Measurements from ENCODE around the gene MBTD1.
"Not testable (repeated sequence)": the region's sequence is repeated elsewhere in the genome, so short reads cannot be mapped to it uniquely, and the experiment has no call there.

The MBTD1 gene

GRCh38 chr17:51188271-51188833 lies 71.5 kb downstream of the MBTD1 start:
- DNase-seq (ENCODE audit: low spot score), result no peak

DNA sequence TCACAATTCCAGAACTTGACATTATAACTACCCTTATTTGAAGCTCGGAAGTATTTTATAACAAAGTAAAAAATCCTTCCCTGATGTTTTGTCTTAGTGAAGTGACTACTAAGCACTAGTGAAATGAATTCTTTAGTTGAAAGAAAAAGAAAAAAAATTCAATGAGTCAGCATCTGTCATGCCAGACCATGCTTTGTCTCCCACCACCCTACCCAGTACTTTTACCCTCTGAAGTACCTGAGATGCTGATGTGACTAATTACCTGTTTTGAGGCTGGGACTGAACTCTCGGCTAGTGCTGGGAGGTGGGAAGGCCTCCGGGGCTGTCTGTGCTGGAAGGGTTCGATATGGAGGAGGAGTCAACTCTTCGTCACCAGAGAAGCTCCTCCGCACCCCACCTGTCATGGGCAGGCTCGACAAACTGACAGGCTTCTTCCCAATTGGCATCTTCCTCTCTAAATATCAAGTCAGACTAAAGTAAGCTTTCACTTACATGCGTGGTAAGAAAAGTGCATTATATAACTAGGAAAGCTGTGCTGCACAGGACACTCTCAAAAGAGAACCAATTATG lies 74.0 kb downstream of the MBTD1 start:
- DNase-seq (ENCODE audit: low spot score), result no peak

- DNase-seq (ENCODE audit: low spot score), result no peak
Measured at GRCh38 chr17:51184124-51184523, 75.7 kb downstream of the MBTD1 start.

DNA sequence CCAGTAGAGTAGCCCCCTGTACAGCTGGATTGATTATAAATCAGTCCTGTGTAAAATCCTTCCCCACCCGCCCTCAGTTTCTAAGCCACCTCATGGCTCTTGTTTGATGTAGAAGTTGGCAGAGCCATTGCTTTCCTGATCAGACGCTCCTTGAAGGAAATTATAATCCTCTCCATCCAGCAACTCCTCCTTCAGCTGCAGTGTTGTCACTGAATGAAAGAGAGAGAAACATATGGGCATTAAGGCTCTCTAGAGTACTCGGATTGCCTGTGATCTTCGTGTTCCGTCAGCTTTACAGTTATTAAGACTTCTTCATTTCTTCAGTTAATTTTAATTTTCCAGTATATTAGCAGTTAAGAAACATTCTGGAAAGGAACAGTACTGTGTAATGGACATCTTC lies 79.4 kb downstream of the MBTD1 start:
- no peak for DNase-seq (ENCODE audit: low spot score)

GRCh38 chr17:51172030-51172429 lies 87.8 kb downstream of the MBTD1 start:
- not testable (repeated sequence) for DNase-seq (ENCODE audit: low spot score)

- DNase-seq (ENCODE audit: low spot score), result no peak
Measured at GRCh38 chr17:51170736-51171135, 89.1 kb downstream of the MBTD1 start.

DNA sequence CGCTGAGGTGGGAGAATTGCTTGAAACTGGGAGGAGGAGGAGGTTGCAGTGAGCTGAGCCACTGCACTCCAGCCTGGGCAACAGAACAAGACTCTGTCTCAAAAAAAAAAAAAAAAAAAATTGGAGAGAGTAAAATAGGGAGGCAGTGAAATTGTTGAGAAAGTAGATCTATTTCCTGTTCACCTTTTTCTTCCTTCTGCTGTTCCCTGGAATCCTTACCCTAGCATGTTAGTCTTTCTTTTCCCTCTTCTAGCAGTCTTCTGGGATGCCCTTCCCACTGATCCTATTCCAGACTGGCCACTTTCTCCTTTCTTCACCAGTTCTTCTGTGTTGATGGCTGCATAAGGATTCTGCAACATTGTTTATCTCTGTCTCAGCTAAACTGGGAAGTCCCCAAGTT lies 90.5 kb downstream of the MBTD1 start:
- DNase-seq (ENCODE audit: low spot score), result no peak

GRCh38 chr17:51166987-51167931 lies 92.6 kb downstream of the MBTD1 start:
- DNase-seq (ENCODE audit: low spot score), result peak; percentile 44

GRCh38 chr17:51166198-51166986 lies 93.5 kb downstream of the MBTD1 start, which contains the start of gene NME2:
Gene NME2 (plus strand): TSS chr17:51166411. CDS start chr17:51166831, 420 bp downstream.
- DNase-seq (ENCODE audit: low spot score), result peak; percentile 78

DNA sequence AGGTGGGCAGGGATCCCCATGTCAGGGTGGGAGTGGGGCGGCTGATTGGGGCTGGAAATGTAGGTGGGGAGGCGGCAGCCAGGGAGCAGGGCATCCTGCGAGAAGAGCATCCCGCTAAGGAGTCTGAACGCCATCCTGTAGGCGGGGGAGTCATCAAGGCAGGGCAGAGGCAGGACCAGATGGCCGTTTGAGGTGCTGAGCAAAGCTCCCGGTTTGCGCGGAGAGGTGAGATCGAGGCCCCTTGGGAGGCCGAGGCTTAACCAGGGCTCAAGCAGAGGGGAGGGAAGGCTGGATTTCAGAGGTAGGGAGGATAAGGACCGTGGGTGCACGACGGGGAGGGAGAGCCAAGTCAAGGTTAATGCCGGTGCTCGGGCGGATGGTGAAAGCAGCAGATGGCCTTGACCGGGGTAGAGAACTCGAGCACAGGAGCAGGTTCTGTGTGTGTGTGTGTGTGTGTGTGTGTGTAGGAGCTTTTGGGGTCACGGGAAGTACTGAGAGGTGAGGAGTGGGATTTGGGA lies 94.1 kb downstream of the MBTD1 start:
- no peak for DNase-seq (ENCODE audit: low spot score)

GRCh38 chr17:51164911-51165679 lies 94.8 kb downstream of the MBTD1 start:
- no peak for DNase-seq (ENCODE audit: low spot score)

DNA sequence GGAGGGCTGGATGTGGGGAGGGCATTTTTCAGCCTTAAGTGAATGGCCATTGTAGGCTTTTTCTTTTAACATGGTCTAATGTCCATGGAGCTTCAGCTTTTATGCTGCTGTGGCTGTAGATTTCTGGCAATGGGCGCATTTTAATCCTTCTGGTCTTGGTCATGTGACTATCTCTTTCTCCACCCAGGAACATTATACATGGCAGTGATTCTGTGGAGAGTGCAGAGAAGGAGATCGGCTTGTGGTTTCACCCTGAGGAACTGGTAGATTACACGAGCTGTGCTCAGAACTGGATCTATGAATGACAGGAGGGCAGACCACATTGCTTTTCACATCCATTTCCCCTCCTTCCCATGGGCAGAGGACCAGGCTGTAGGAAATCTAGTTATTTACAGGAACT lies 98.3 kb downstream of the MBTD1 start:
- no peak for DNase-seq (ENCODE audit: low spot score)

DNA sequence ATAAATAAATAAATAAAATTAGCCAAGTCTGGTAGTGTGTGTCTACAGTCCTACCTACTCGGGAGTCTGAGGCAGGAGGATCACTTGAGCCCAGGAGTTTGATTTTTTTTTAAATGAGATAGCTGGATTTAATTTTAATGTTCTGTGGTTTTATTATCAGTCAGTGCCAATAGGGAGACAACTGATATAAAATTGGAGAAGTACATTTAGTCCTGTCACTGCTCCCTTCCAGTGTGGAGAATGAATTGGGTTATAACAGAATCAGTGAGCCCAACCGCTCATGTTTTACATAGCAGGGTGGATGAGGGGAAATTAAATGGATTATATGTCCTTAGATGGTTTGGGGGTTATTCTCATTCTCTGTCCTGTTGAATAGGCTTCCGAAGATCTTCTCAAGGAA lies 100.2 kb downstream of the MBTD1 start:
- DNase-seq (ENCODE audit: low spot score), result no peak

DNA sequence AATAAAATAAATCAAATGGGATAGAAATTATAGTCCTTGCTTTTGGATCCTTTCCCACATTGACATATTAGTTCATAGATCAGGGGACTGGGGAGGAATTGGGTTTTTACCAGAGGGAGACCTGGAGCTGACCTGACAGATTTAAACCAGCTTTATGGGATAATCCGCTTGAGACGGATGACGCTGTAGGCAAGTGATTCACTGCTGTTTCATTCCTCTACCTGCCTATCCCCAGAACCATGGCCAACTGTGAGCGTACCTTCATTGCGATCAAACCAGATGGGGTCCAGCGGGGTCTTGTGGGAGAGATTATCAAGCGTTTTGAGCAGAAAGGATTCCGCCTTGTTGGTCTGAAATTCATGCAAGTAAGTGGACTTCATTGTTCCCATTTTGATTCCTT lies 104.4 kb downstream of the MBTD1 start:
- no peak for DNase-seq (ENCODE audit: low spot score)

GRCh38 chr17:51154176-51154575 lies 105.7 kb downstream of the MBTD1 start:
- no peak for DNase-seq (ENCODE audit: low spot score)

- DNase-seq (ENCODE audit: low spot score), result peak; percentile 96
Measured at GRCh38 chr17:51153210-51154072, 106.4 kb downstream of the MBTD1 start, which contains the start of gene NME1. Gene NME1 (plus strand): TSS chr17:51153559. CDS start chr17:51155655, 2,096 bp downstream.

GRCh38 chr17:51152766-51153209 lies 107.1 kb downstream of the MBTD1 start:
- no peak for DNase-seq (ENCODE audit: low spot score)

DNA sequence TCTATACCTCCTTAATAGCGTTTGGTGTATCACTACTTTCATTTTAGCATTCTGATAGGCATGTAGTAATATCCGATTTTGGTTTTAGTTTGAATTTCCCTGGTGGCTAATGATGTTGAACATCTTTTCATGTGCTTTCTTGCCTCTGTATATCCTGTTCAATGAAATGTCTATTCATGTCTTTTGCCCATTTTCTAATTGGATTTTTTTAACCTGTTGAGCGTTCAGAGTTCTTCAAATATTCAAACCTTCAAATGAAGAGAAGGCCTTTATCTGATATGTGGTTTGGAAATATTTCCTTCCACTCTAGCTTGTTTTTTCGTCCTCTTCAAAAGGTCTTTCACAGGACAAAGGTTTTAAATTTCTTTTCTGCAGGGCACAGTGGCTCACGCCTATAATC lies 108.9 kb downstream of the MBTD1 start:
- no peak for DNase-seq (ENCODE audit: low spot score)

DNA sequence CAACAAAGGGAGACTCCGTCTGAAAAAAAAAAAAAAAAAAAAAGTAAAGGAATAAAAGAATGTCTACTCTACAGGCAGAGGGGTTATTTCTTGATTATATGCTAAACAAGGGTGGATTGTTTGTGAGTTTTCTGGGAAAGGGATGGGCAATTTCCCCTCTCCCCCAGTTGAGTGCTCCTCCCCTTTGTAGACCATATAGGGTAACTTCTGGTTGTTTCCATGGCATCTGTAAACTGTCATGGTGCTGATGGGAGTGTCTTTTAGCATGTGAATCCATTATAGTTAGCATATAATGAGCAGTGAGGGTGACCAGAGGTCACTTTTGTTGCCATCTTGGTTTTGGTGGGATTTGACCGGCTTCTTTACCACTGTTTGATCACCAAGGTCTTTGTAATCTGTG lies 110.7 kb downstream of the MBTD1 start:
- DNase-seq (ENCODE audit: low spot score), result no peak

DNA sequence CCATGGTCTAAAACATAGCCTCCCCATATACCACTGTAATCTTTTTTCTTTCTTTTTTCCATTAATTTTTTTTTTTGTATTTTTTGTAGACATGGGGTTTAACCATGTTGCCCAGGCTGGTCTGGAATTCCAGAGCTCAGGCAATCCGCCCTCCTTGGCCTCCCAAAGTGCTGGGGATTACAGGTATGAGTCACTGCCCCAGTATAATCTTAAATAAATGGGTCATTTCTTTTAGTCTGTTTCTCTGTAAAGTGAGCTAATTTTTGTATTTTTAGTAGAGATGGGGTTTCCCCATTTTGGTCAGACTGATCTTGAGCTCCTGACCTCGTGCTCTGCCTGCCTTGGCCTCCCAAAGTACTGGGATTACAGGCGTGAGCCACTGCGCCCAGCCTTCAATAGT lies 112.2 kb downstream of the MBTD1 start:
- DNase-seq (ENCODE audit: low spot score), result no peak

Data from kidney capillary endothelial cell (primary cell).